SJCRH30 (cell line): ENCODE results near the gene STIL. TPM values are rescaled to one million over a fixed set of nuclear protein-coding genes. Genes with fewer than 3 reads are reported as not detected.

ENCODE experiments used
- DNase-seq, 2 experiments: peaks; one replicate each; pipeline ENCODE4 v3.0.0-alpha.2; 2015 to 2020
- H3K27ac ChIP-seq: fragments of 250-450 bp; sonication (Bioruptor Pico); 2 replicates; pipeline ENCODE4 v1.5.1; 2020; ENCODE audit warnings: mild to moderate bottlenecking, moderate library complexity
- H3K27me3 ChIP-seq: fragments of 250-450 bp; sonication (Bioruptor Pico); 2 replicates; pipeline ENCODE4 v1.5.1; 2020; ENCODE audit warnings: mild to moderate bottlenecking, moderate library complexity
- H3K36me3 ChIP-seq: fragments of 250-450 bp; sonication (Bioruptor Pico); 2 replicates; pipeline ENCODE4 v1.5.1; 2020; ENCODE audit warnings: mild to moderate bottlenecking, moderate library complexity
- H3K4me1 ChIP-seq: fragments of 250-450 bp; sonication (Bioruptor Pico); 2 replicates; pipeline ENCODE4 v1.5.1; 2020; ENCODE audit warnings: mild to moderate bottlenecking, moderate library complexity
- H3K4me3 ChIP-seq: fragments of 250-450 bp; sonication (Bioruptor Pico); 2 replicates; pipeline ENCODE4 v1.5.1; 2020; ENCODE audit warnings: mild to moderate bottlenecking, moderate library complexity
- H3K9me3 ChIP-seq: fragments of 250-450 bp; sonication (Bioruptor Pico); replicated peaks from 2 replicates; pipeline ENCODE4 v1.5.1; 2020; ENCODE audit warnings: mild to moderate bottlenecking, moderate library complexity
- total RNA-seq: library from RNA; depleted of rRNA; stranded (reverse); fragments of >200 nt; shearing (Covaris generic); gene quantifications from 2 replicates; pipeline ENCODE4 v1.2.3, GENCODE V29; 2014

STIL gene
- total RNA-seq, 1 experiment from 2014 or later: 53.4 TPM

GRCh38 chr1:47225430-47226100, 88.4 kb downstream of the STIL start:
- peak in 1 of 2 experiments; percentile 20 for DNase-seq
- H3K4me1 ChIP-seq: no peaks in the 10 kb centered on the region
- peak overlapping the region; percentile 60 for H3K4me3 ChIP-seq
- no peaks in the 10 kb centered on the region; the same call in 1 of the 2 replicates for H3K27me3 ChIP-seq
- no peaks in the 10 kb centered on the region for H3K36me3 ChIP-seq
- H3K9me3 ChIP-seq: no peaks in the 10 kb centered on the region
- no peak overlapping the region for H3K27ac ChIP-seq

GRCh38 chr1:47224676-47225399, 89.1 kb downstream of the STIL start:
- Histone ChIP-seq H3K36me3 (no peaks in the 10 kb centered on the region), H3K27ac (no peak overlapping the region), H3K27me3 (no peaks in the 10 kb centered on the region; the same call in 1 of the 2 replicates), H3K9me3 (no peaks in the 10 kb centered on the region), H3K4me1 (no peaks in the 10 kb centered on the region), H3K4me3 (peak overlapping the region; percentile 60)
- no peak for DNase-seq

- H3K27ac ChIP-seq: no peak overlapping the region
- H3K36me3 ChIP-seq: no peaks in the 10 kb centered on the region
- H3K27me3 ChIP-seq: no peaks in the 10 kb centered on the region; the same call in 1 of the 2 replicates
- no peak overlapping the region for H3K4me3 ChIP-seq
- H3K4me1 ChIP-seq: no peaks in the 10 kb centered on the region
- no peaks in the 10 kb centered on the region for H3K9me3 ChIP-seq
- no peak for DNase-seq
Measured at GRCh38 chr1:47223921-47224675, 89.8 kb downstream of the STIL start.

GRCh38 chr1:47223174-47223920, 90.6 kb downstream of the STIL start:
- Histone ChIP-seq H3K4me1 (no peaks in the 10 kb centered on the region), H3K9me3 (no peaks in the 10 kb centered on the region), H3K36me3 (no peaks in the 10 kb centered on the region), H3K27ac (no peak overlapping the region), H3K4me3 (no peak overlapping the region), H3K27me3 (no peaks in the 10 kb centered on the region; the same call in 1 of the 2 replicates)
- no peak for DNase-seq

- Histone ChIP-seq H3K9me3 (no peaks in the 10 kb centered on the region), H3K27me3 (no peaks in the 10 kb centered on the region; the same call in 1 of the 2 replicates), H3K36me3 (no peaks in the 10 kb centered on the region), H3K4me3 (no peak overlapping the region), H3K4me1 (no peaks in the 10 kb centered on the region), H3K27ac (no peak overlapping the region)
- DNase-seq: no peak
Measured at GRCh38 chr1:47222476-47222875, 91.5 kb downstream of the STIL start.

- Histone ChIP-seq H3K4me3 (no peak overlapping the region), H3K27me3 (no peaks in the 10 kb centered on the region; the same call in 1 of the 2 replicates), H3K36me3 (no peaks in the 10 kb centered on the region), H3K9me3 (no peaks in the 10 kb centered on the region), H3K27ac (no peak overlapping the region), H3K4me1 (no peaks in the 10 kb centered on the region)
- no peak for DNase-seq
Measured at GRCh38 chr1:47219590-47220220, 94.2 kb downstream of the STIL start.

GRCh38 chr1:47219001-47219400, 94.9 kb downstream of the STIL start:
- no peak overlapping the region for H3K4me3 ChIP-seq
- H3K9me3 ChIP-seq: no peaks in the 10 kb centered on the region
- H3K36me3 ChIP-seq: no peaks in the 10 kb centered on the region
- H3K4me1 ChIP-seq: no peaks in the 10 kb centered on the region
- H3K27ac ChIP-seq: no peak overlapping the region
- no peak for DNase-seq
- no peaks in the 10 kb centered on the region for H3K27me3 ChIP-seq

- no peaks in the 10 kb centered on the region for H3K9me3 ChIP-seq
- H3K27me3 ChIP-seq: no peaks in the 10 kb centered on the region; the same call in 1 of the 2 replicates
- H3K36me3 ChIP-seq: no peaks in the 10 kb centered on the region
- no peaks in the 10 kb centered on the region for H3K4me1 ChIP-seq
- no peak overlapping the region for H3K4me3 ChIP-seq
- no peak for DNase-seq
- H3K27ac ChIP-seq: no peak overlapping the region
Measured at GRCh38 chr1:47216278-47217059, 97.5 kb downstream of the STIL start.

GRCh38 chr1:47215713-47216112, 98.2 kb downstream of the STIL start:
- Histone ChIP-seq H3K27ac (no peak overlapping the region), H3K27me3 (no peaks in the 10 kb centered on the region; the same call in 1 of the 2 replicates), H3K36me3 (no peaks in the 10 kb centered on the region), H3K4me1 (no peaks in the 10 kb centered on the region), H3K4me3 (no peak overlapping the region), H3K9me3 (no peaks in the 10 kb centered on the region)
- DNase-seq: no peak

- no peak overlapping the region for H3K4me3 ChIP-seq
- DNase-seq: no peak
- H3K27me3 ChIP-seq: peaks cover 6% of the 10 kb centered on the region; the same call in 1 of the 2 replicates
Measured at GRCh38 chr1:47214549-47214948, 99.4 kb downstream of the STIL start.

GRCh38 chr1:47213230-47213963, 100.5 kb downstream of the STIL start:
- no peak for DNase-seq
- Histone ChIP-seq H3K9me3 (no peaks in the 10 kb centered on the region), H3K27me3 (peaks cover 6% of the 10 kb centered on the region; the same call in 1 of the 2 replicates), H3K4me3 (no peak overlapping the region), H3K36me3 (no peaks in the 10 kb centered on the region), H3K4me1 (no peaks in the 10 kb centered on the region), H3K27ac (no peak overlapping the region)

More at GRCh38 chr1:47214549-47214948, 99.4 kb downstream of the STIL start:
- H3K9me3 ChIP-seq: no peaks in the 10 kb centered on the region
- H3K27ac ChIP-seq: no peak overlapping the region
- no peaks in the 10 kb centered on the region for H3K36me3 ChIP-seq
- H3K4me1 ChIP-seq: no peaks in the 10 kb centered on the region

GRCh38 chr1:47212636-47213229, 101.2 kb downstream of the STIL start:
- H3K9me3 ChIP-seq: no peaks in the 10 kb centered on the region
- no peaks in the 10 kb centered on the region for H3K36me3 ChIP-seq
- no peaks in the 10 kb centered on the region for H3K4me1 ChIP-seq
- H3K4me3 ChIP-seq: no peak overlapping the region
- DNase-seq: no peak
- no peak overlapping the region for H3K27ac ChIP-seq
- H3K27me3 ChIP-seq: peaks cover 6% of the 10 kb centered on the region; the same call in 1 of the 2 replicates
